Epidermal melanocyte (primary cell): Measurements from ENCODE around the gene ZNF32.

Source experiments
- DNase-seq: peaks from one replicate; pipeline ENCODE4 v3.0.0; 2011; ENCODE audit warnings: low spot score; ENCODE audit not compliant: insufficient read length

The ZNF32 gene

DNA sequence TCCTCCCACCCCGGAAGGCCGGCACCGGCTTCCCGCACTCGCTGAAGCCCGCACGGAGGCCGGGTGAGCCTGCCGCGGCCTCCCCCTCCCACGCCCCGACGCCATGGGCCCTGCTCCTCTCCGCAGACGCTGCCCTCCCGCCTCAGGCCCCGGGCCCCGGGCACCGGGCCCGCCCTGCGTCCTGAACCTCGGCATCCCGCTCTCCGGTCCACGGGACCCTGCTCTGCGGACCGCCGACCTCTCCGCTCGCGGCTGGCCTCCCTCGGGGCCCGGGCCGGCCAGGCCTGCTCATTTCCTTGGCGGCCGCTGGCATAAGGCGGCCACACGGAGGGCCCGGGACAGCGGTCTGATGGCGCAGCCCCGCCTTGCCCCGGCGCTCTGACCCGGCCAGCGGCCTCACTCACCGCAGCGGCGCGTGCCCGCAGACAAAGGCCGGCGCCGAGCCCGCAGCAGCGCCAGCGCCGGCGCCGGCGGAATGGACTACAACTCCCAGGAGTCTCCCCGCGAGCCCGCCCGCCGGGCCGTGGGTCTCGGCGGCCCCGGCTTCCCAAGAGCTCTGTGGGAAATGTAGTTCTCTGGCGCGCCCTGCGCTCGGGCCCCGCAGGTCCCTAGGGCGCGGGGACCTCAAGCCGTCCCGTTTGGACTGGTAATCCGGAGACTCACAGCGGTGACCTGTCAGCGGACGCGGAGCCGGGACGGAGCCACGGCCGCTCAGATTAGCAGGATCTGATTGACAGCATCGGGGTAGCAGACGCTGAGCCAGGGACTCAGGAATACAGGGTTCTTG lies at the start of gene ZNF32:
Gene ZNF32, minus strand, starts transcription at position 484 of the 787 bp plus-strand sequence. CDS start 2,748 bp downstream, outside the sequence.
- DNase-seq, result peak; percentile 86

- no peak for DNase-seq
Measured at GRCh38 chr10:43698156-43698555, 49.5 kb upstream of the ZNF32 start.

DNA sequence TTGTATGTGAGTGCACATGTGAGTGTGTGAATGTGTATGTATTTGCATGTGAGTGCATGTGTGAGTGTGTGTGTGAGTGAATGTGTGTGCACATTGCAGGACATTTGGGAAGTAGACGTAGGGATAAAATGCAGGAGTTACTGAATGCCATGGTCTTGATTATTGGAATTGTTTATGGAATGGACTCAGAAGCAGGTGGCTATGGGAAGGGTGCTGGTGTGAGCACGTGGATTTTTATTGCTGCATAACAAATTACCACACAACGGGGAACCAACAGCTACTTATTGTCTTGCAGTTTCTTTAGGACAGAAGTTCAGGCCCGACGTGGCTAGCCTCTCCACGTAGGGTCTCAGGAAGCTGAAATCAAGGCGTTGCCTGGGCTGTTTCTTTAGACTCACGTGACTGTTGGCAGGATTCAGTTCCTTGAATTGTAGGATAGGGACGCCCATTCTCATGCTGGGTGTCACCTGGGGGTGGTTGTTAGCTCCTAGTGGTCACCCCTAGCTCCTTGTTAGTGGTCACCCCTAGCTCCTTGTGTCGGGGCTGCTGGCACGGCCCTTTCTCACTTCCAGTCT lies 48.3 kb upstream of the ZNF32 start:
- DNase-seq, result no peak

DNA sequence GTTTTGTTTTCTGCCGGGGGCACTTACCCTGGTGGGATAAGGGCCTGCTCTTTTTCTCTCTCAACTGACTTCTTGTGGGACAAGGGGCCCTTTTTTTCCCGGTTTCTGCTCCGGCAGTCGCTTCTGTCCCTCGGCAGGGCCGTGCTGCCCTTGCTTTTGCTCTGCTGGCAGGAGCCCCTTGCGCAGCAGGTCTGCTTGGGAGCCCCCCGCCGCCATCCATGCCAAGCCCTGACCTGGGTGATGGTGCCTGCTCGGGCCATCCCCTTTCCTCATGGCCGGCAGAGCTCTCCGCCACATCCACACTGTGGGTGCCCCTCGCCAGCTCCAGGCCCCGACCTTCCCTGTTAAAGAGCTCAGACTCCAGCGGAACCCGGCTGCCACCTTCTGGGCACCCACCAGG lies 47.0 kb upstream of the ZNF32 start:
- DNase-seq, result no peak

DNA sequence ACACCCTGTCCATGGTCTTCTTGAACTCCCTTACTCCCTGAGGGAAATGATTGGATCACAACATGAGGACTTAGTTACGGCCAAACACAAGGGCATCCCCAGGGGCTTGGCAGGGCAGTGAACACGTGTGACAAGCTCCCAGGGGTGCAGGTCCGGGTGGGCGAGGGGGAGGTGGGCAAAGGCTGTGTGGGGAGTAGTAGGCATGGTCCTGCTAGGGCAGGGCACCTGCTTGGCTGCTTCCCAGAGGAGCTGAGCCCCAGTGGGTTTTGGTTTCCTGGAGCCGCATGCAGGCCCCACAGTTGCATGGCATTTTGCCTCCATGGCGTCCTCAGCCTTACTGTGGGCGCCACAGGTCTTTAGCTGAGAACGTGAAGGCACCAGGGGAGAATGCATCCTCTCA lies 46.6 kb upstream of the ZNF32 start:
- DNase-seq, result no peak

DNA sequence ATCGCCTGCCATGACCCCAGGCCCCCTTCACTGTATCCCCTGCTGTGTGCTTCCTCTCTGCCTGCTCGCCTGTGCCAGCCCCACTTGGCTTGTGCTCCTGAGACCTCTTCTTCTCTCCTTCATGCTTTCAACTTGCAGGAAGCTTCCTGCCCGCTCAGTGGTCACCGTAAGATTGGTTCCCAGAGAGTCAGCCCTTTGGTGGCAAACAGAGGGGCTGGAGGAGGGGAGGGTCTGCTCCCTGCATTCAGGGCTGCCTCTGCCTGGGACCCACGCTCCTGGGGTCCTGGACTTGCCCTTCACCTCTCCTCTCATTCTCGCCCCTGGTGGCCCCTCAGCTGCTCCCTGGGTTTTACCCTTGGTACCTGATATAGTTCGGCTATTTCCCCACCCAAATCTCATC lies 45.8 kb upstream of the ZNF32 start:
- no peak for DNase-seq

GRCh38 chr10:43693602-43694001 lies 44.9 kb upstream of the ZNF32 start:
- DNase-seq, result no peak

DNA sequence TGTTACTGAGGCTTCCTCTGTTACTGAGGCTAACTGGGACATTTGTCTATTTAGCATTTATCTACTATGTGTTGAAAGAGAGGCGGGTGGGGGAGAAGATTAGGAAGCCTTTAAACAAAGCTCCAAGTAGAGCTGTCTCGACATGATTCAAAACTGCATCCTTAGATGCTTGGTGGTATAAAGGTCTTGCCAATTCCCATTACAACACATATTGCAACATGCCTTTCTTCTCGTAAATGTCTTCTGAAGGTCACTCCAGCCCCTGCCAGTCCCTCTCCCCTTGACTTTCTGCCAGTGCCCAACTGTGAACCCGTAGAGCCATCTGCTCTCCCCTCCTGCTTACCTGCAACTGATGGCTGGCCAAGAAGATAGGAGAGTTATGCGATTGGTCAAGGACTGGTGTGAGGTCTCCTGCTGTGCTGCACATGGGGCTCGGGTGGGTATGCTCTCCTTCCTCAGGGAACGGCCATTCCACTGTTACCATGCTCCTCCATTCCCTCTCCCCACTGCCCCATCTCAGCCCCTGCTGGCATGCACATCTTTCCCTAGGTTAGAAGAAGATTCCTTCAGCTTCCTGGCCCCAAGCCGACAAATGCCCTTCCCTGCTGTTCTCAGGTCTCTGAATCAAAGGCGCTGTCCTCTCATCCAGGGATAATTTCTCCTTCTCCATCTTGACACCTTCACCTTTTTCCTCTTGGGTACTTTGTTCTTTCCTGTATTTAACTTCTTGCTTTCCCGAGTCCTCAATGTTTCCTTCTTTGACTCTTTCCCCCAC lies 43.6 kb upstream of the ZNF32 start:
- peak; percentile 52 for DNase-seq

DNA sequence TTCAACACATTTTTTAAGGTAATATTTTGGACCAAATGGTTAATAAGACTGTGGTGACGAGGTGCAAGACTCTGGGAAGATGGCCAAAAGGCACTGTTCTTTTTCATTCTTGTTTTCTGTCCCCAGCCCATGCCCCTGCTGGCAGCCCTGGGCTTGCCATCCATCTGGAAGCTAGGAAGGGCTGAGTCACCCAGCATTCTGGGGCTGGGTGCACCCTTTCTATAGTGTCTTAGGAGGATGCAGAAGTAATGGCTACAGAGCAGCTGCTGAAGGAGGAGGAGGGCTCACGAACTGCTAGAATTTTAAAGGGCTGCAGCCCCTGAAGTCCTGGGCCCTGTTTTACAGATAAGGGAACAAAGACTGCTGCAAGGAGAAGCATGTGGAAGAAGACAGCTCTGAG lies 42.8 kb upstream of the ZNF32 start:
- DNase-seq, result no peak

GRCh38 chr10:43689955-43690771 lies 41.5 kb upstream of the ZNF32 start:
- peak; percentile 78 for DNase-seq

- DNase-seq, result peak; percentile 61
Measured at GRCh38 chr10:43689618-43689954, 40.9 kb upstream of the ZNF32 start.

- DNase-seq, result no peak
Measured at GRCh38 chr10:43689007-43689491, 40.4 kb upstream of the ZNF32 start.

DNA sequence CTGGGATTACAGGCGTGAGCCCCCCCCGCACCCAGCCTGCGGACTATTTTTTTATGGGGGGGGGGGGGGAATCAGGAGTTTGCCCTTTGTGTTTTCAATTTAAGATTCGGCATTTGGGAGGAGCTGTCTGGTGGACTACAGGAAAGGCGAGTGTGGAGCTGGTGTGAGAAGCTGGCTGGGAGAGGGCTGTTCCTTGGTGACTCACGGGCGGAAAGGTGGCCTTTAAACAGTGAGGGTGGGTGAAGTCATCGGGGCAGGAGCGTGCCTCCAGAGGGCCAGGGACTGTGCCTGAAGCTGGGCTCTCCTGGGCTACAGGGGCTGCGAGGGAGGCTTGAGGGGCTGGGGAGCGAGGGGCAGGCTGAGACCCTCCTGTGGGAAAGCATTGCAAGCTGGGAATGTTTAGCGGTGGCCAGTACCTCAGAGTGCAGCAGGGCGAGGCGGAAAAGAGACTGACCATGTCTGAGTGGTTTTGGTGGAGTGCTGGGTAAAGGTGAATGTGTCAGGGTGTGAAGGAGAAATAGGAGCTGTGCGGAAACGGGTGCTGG lies 39.7 kb upstream of the ZNF32 start:
- no peak for DNase-seq

DNA sequence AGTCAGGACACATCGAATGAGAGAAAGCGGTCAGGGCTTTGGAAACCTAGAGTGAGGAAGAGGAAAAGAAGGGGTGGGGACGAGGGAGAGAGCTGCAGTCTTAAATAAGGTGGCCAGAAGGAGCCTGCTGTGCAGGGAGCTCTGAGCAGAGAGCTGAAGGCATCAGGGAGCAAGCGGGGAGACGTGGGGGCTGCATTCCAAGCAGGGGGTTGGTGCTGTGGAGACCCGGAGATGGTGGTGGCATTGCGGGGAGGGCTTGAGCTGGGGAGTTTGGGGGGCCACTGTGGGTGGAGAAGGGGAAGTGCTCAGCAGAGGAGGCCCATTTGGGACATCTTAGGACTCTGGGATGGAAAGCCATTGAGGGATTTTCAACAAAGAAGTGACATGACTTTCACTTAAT lies 38.7 kb upstream of the ZNF32 start:
- no peak for DNase-seq

GRCh38 chr10:43686414-43686813 lies 37.7 kb upstream of the ZNF32 start:
- no peak for DNase-seq

DNA sequence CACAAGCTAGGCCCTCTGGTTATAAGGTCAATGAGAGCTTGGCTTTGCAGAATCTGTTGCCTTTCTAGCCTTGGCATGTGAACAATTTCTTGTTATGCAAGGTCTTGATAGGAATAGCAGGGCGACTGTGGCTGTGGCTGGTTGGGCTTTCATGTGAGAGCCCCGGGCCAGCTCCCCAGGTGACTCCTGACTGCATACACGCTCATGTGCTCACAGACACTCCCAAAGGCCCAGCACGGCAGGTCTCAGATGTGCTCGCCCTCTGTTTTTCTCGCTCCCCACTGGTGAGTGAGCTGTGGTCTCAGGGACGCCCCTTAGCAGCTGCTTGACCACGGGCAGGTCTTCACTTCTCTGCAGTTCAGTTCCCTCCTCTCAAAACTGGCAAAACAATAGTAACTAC lies 37.1 kb upstream of the ZNF32 start:
- DNase-seq, result no peak

- DNase-seq, result no peak
Measured at GRCh38 chr10:43684292-43684559, 35.5 kb upstream of the ZNF32 start.

- no peak for DNase-seq
Measured at GRCh38 chr10:43683451-43684291, 35.0 kb upstream of the ZNF32 start.

DNA sequence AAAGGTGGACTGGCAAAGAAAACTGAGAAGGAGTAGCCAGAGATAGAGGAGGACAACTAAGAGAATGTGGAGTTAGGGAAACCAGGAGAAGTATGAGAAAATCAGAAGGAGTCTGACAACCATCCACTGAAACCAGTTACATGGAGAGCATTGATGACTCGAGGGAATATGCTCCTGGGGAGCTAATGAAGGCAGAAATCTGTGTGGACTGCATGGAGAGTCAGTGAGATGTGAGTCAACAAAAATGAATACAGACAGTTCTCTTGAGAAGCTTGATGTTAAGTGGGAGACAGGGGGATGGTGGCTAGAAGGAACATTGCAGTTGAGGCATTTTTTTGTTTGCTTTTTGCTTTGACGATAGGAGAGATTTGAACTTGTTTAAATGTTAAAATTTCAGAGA lies 34.3 kb upstream of the ZNF32 start:
- DNase-seq, result no peak

GRCh38 chr10:43681721-43682120 lies 33.0 kb upstream of the ZNF32 start:
- DNase-seq, result no peak

- DNase-seq, result no peak
Measured at GRCh38 chr10:43681220-43681619, 32.5 kb upstream of the ZNF32 start.
